ENCODE data around the gene DRD4. TPM values are rescaled to one million over a fixed set of nuclear protein-coding genes. Genes with fewer than 3 reads are reported as not detected.

The DRD4 gene
- total and polyA plus RNA-seq, 10 of the 15 experiments (the other 5 are each of a cell fraction or from before 2014, with no cell fraction given), result not detected

DNA sequence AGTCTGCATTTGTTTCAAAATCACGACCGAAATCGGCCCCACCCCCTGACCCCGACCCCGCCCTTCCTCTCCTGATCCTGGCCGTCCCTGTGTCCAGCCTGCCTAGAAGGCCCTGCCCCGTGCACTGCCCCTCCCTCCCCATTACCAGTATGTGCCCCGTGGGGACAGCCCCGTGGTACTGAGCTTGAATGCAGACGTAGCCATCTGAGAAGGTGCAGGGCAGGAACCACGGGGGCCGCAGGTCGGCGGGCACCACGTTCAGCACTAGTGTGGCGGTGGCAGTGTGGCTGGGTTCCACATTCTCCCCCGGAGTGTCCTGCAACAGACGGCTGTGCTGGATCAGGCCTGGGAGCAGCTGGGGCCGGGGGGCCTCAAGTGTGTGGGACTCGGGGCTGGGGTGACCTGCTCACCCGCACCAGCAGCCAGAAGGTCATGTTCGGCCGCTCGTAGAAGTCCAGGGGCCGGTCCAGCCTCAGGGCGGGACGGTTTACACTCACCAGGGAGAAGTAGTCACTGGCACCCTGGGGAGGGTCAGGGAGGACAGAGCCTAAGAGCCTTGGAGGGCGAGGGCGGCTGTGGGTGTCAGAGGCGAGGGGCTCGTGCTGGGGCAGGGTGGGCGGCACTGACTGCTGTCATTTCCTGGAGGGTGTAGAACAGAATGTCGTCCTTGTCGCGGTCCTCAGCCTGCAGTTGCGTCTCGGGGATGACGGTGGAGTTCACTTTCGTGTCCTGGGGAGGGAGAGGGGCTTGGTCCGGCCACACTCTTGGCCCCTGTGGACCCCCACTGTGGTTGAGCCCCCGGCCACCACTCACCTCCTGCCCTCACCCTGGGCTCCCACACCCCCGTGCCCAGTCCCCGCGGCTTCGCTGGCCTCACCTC is 15.9 kb upstream of the DRD4 start (continued):
- TF ChIP-seq, protein P1, sequence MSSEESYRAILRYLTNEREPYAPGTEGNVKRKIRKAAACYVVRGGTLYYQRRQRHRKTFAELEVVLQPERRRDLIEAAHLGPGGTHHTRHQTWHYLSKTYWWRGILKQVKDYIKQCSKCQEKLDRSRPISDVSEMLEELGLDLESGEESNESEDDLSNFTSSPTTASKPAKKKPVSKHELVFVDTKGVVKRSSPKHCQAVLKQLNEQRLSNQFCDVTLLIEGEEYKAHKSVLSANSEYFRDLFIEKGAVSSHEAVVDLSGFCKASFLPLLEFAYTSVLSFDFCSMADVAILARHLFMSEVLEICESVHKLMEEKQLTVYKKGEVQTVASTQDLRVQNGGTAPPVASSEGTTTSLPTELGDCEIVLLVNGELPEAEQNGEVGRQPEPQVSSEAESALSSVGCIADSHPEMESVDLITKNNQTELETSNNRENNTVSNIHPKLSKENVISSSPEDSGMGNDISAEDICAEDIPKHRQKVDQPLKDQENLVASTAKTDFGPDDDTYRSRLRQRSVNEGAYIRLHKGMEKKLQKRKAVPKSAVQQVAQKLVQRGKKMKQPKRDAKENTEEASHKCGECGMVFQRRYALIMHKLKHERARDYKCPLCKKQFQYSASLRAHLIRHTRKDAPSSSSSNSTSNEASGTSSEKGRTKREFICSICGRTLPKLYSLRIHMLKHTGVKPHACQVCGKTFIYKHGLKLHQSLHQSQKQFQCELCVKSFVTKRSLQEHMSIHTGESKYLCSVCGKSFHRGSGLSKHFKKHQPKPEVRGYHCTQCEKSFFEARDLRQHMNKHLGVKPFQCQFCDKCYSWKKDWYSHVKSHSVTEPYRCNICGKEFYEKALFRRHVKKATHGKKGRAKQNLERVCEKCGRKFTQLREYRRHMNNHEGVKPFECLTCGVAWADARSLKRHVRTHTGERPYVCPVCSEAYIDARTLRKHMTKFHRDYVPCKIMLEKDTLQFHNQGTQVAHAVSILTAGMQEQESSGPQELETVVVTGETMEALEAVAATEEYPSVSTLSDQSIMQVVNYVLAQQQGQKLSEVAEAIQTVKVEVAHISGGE (CRISPR knock-in tag; IDR thresholded peaks at IDR 0.05), result no peak
- TF ChIP-seq FOXK2 (IDR thresholded peaks at IDR 0.05) (no peak), SRF (IDR thresholded peaks at IDR 0.05; ENCODE audit: low read depth in 2 of 2, low read length in 2 of 2) (no peak), ZNF622 (IDR thresholded peaks at IDR 0.05) (no peak), SMAD5 (IDR thresholded peaks at IDR 0.05; ENCODE audit: low read depth) (no peak), ZZZ3 (IDR thresholded peaks at IDR 0.05; ENCODE audit: control insufficient read depth, insufficient read length, low read depth) (no peak)

DNA sequence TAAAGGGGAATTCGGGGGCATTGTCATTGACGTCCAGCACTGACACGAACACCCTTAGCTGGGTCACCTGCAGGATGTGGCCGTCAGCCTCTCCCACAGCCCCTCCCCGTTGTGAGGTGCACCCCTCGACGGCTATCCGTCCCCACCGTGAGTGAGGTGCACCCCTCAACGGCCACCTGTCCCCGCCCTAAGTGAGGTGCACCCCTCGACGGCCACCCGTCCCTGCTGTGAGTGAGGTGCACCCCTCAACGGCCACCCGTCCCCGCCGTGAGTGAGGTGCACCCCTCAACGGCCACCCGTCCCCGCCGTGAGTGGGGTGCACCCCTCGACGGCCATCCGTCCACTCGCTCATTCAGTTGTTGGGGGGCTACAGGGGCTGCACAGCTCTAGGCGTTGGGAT is 15.2 kb upstream of the DRD4 start:
- FAIRE-seq, result no peak
- Histone ChIP-seq H3K9ac (ENCODE audit: control insufficient read depth, insufficient read depth, low read length) (no peak overlapping the region), H3K27me3 (replicated peaks in 1 of 2; ENCODE audit: control insufficient read depth in 2 of 2, insufficient read depth in 2 of 2, low read length in 1 of 2) (no peaks in the 10 kb centered on the region), H4K20me1 (ENCODE audit: control insufficient read depth, insufficient read depth) (no peaks in the 10 kb centered on the region), H3K4me1 (ENCODE audit: control insufficient read depth, insufficient read depth, low read length) (no peaks in the 10 kb centered on the region), H3K4me3 (no peak overlapping the region), H3K27ac (ENCODE audit: control insufficient read depth, insufficient read depth) (no peak overlapping the region), H3K36me3 (ENCODE audit: control insufficient read depth in 2 of 2, insufficient read depth in 2 of 2, low read length in 1 of 2) (no peaks in the 10 kb centered on the region), H3K4me2 (ENCODE audit: control insufficient read depth, insufficient read depth) (no peak overlapping the region), H3K9me3 (replicated peaks; ENCODE audit: control insufficient read depth, insufficient read depth, low read length) (no peaks in the 10 kb centered on the region), H2AFZ (ENCODE audit: control insufficient read depth, low read depth, low read length) (no peak overlapping the region), H3K79me2 (ENCODE audit: control insufficient read depth, insufficient read depth, low read length) (no peaks in the 10 kb centered on the region)
- RAD21 ChIA-PET (ENCODE audit: unreplicated experiment), result no interaction called here
- in situ Hi-C loops (cut with MboI), result no loop called here
- DNase-seq (ENCODE audit: low read depth, low spot score), result no peak
- SMC1A ChIA-PET (ENCODE audit: uncharacterized antibody, unreplicated experiment), result no interaction called here
- POLR2A ChIA-PET, result no interaction called here
- 60% methylated on average over 22 of the region's 27 CpGs for WGBS (ENCODE audit: insufficient coverage, insufficient replicate concordance, low lambda C conversion rate, missing lambda C conversion rate)
- intact Hi-C loops (cut with micrococcal nuclease; ENCODE audit: unreplicated experiment), result no loop called here
- CTCF ChIA-PET, result no interaction called here
- BruUV-seq (replicated peaks), result no TSS peak
- ATAC-seq, result no peak
- TF ChIP-seq RAD51 (IDR thresholded peaks at IDR 0.05), result no peak
- no peak for TF ChIP-seq MEF2A (IDR thresholded peaks at IDR 0.05; ENCODE audit: insufficient read depth, low read depth, low read length)
- no peak for TF ChIP-seq CBFB (IDR thresholded peaks at IDR 0.05; ENCODE audit: low read depth)
- no peak for TF ChIP-seq CREM (IDR thresholded peaks at IDR 0.05; ENCODE audit: low read depth)
- TF ChIP-seq, protein P1 (CRISPR knock-in tag; IDR thresholded peaks at IDR 0.05), result no peak
- TF ChIP-seq FOXK2 (IDR thresholded peaks at IDR 0.05), result no peak
- no peak for TF ChIP-seq RBBP5 (conservative IDR thresholded peaks at IDR 0.05)
- no peak for TF ChIP-seq NR2C1 (IDR thresholded peaks at IDR 0.05)
- TF ChIP-seq, protein P2, sequence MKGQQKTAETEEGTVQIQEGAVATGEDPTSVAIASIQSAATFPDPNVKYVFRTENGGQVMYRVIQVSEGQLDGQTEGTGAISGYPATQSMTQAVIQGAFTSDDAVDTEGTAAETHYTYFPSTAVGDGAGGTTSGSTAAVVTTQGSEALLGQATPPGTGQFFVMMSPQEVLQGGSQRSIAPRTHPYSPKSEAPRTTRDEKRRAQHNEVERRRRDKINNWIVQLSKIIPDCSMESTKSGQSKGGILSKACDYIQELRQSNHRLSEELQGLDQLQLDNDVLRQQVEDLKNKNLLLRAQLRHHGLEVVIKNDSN (IDR thresholded peaks at IDR 0.05; ENCODE audit: borderline replicate concordance, extremely low read length, insufficient read depth, low read depth, low read length), result no peak
- no peak for TF ChIP-seq STAT1 (conservative IDR thresholded peaks at IDR 0.05)
- no peak for TF ChIP-seq CBX5 (IDR thresholded peaks at IDR 0.05; ENCODE audit: low read depth)
- no peak for TF ChIP-seq ZNF622 (IDR thresholded peaks at IDR 0.05)
